ENCODE measurements around the gene ADD3. TPM values are rescaled to one million over a fixed set of nuclear protein-coding genes. Genes with fewer than 3 reads are reported as not detected.

ADD3 gene
- total and polyA plus RNA-seq, 9 donors = 65.3 to 110 (median 81.0) TPM

- WGBS, 3 donors = 92 to 95% (median 95%) methylated on average over 10 of the region's 10 CpGs
- Histone ChIP-seq H3K9me3 (no peaks in the 10 kb centered on the region), H3K4me3 (no peak overlapping the region), H3K27me3 (no peaks in the 10 kb centered on the region), H3K27ac (no peak overlapping the region), H3K36me3 (no peaks in the 10 kb centered on the region), H3K4me1 (ENCODE audit: insufficient read depth) (peaks cover 6% of the 10 kb centered on the region)
- TF ChIP-seq POLR2A (IDR thresholded peaks at IDR 0.05) (no peak), EP300 (IDR thresholded peaks at IDR 0.05) (no peak)
- TF ChIP-seq, protein P1, sequence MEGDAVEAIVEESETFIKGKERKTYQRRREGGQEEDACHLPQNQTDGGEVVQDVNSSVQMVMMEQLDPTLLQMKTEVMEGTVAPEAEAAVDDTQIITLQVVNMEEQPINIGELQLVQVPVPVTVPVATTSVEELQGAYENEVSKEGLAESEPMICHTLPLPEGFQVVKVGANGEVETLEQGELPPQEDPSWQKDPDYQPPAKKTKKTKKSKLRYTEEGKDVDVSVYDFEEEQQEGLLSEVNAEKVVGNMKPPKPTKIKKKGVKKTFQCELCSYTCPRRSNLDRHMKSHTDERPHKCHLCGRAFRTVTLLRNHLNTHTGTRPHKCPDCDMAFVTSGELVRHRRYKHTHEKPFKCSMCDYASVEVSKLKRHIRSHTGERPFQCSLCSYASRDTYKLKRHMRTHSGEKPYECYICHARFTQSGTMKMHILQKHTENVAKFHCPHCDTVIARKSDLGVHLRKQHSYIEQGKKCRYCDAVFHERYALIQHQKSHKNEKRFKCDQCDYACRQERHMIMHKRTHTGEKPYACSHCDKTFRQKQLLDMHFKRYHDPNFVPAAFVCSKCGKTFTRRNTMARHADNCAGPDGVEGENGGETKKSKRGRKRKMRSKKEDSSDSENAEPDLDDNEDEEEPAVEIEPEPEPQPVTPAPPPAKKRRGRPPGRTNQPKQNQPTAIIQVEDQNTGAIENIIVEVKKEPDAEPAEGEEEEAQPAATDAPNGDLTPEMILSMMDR (IDR thresholded peaks at IDR 0.05) = no peak
- no peak for DNase-seq
- intact Hi-C loops (cut with DNase I) = loop anchor here in 1 of 4 donors (5.0 kb wide), 1 partner anchor 1923 kb away; no protein-coding TSS in a partner anchor
Measured at GRCh38 chr10:109964318-109964717, 43.5 kb upstream of the ADD3 start.

DNA sequence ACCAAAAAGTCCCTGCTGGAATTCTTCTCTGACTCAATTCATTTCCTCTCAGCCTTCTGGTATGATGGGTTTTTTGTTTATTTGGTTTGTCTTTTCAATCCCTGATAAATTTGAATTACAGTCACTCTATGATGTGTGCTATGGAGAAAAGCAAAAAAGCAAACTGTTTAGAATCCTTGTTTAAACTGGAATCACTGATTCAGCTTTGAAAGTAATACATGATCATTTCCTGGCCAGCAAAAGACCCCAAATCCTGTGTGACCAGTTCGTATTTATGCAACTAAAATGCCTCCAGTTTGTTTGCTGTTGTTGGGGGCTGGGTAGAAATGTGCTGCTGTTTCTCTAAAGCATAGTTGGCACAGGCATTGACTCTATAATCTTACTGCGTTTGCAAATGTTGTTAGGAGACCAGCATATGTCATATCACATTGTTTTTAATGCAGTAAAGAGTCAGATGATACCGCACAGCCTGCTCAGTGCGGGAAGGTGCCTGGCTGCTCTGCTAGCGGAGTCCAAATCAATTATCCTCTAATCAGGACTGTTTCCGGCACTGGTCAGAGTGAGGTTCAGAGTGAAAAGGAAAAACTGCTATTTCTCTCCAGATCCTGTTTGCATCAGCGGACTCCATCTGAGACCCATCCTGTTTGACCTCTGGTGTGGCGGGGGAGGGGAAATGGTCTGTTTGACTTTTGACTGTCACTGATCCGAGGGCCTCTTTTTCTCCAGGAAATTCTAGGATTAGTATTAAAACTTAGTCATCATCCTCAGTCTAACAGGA is 40.6 kb upstream of the ADD3 start:
- H3K27ac ChIP-seq = no peak overlapping the region
- no peaks in the 10 kb centered on the region for H3K9me3 ChIP-seq
- intact Hi-C loops (cut with DNase I) = loop anchor here in 2 of 4 donors (5.0 kb wide), 2 partner anchors 40 to 75 kb away; partner anchors contain the start of gene ADD3 (in 1 of the 2)
- no peaks in the 10 kb centered on the region for H3K36me3 ChIP-seq
- peak in 1 of 5 donors; percentile 35 for DNase-seq
- no peaks in the 10 kb centered on the region for H3K27me3 ChIP-seq
- peaks cover 10% of the 10 kb centered on the region for H3K4me1 ChIP-seq (ENCODE audit: insufficient read depth)
- TF ChIP-seq EP300 (IDR thresholded peaks at IDR 0.05) (no peak), POLR2A (IDR thresholded peaks at IDR 0.05) (no peak)
- TF ChIP-seq, protein P1 (IDR thresholded peaks at IDR 0.05) = no peak
- WGBS, 3 donors = 15 to 32% (median 28%) methylated on average over 9 of the region's 9 CpGs
- no peak overlapping the region for H3K4me3 ChIP-seq

- no peak for DNase-seq
- Histone ChIP-seq H3K36me3 (no peaks in the 10 kb centered on the region), H3K9me3 (no peaks in the 10 kb centered on the region), H3K4me1 (ENCODE audit: insufficient read depth) (peaks cover 10% of the 10 kb centered on the region), H3K4me3 (no peak overlapping the region), H3K27me3 (no peaks in the 10 kb centered on the region), H3K27ac (no peak overlapping the region)
- no peak for TF ChIP-seq EP300 (IDR thresholded peaks at IDR 0.05)
- TF ChIP-seq, protein P1 (IDR thresholded peaks at IDR 0.05) = no peak
- no peak for TF ChIP-seq POLR2A (IDR thresholded peaks at IDR 0.05)
- intact Hi-C loops (cut with DNase I) = loop anchor here in 2 of 4 donors (5.0 kb wide), 2 partner anchors 40 to 75 kb away; partner anchors contain the start of gene ADD3 (in 1 of the 2)
Measured at GRCh38 chr10:109967739-109968088, 40.1 kb upstream of the ADD3 start.

GRCh38 chr10:109968953-109969759 is 38.6 kb upstream of the ADD3 start:
- Histone ChIP-seq H3K4me3 (no peak overlapping the region), H3K27ac (peak overlapping the region; percentile 49 to 57)

More at GRCh38 chr10:109968953-109969759, 38.6 kb upstream of the ADD3 start:
- Histone ChIP-seq H3K9me3 (no peaks in the 10 kb centered on the region), H3K4me1 (ENCODE audit: insufficient read depth) (peaks cover 10% of the 10 kb centered on the region), H3K27me3 (no peaks in the 10 kb centered on the region), H3K36me3 (no peaks in the 10 kb centered on the region)
- 19 to 25% (median 22%) methylated on average over 14 of the region's 14 CpGs for WGBS, 3 donors
- TF ChIP-seq, protein P1 (IDR thresholded peaks at IDR 0.05) = no peak
- TF ChIP-seq EP300 (IDR thresholded peaks at IDR 0.05) = no peak
- TF ChIP-seq POLR2A (IDR thresholded peaks at IDR 0.05) = no peak
- peak in 1 of 5 donors; percentile 48 for DNase-seq
- intact Hi-C loops (cut with DNase I) = loop anchor here in 2 of 4 donors (5.0 kb wide), 2 partner anchors 38 to 77 kb away; partner anchors contain the start of gene ADD3 (in 1 of the 2)

Data from ovary (tissue), 9 donors.